Panc1 (cell line): ENCODE measurements around the gene PHTF1.

Experiments
- CTCF ChIP-seq: fragments of 450-650 bp; IDR thresholded peaks from 2 replicates; pipeline ENCODE4 v1.5.1; 2017; ENCODE audit warnings: mild to moderate bottlenecking
- SIN3A ChIP-seq: IDR thresholded peaks from 2 replicates; pipeline ENCODE4 v1.6.1; 2012; ENCODE audit warnings: low read depth, mild to moderate bottlenecking, low read length, moderate library complexity, borderline replicate concordance; ENCODE audit not compliant: insufficient read depth

- no peak for TF ChIP-seq CTCF
- no peak for TF ChIP-seq SIN3A
These were observed 24.2 kb upstream of the PHTF1 start for GRCh38 chr1:113783254-113784103.
